HG03442 (cell line): Measurements from ENCODE around the gene SLC8A1.

Source experiments
- ATAC-seq: cut with Tn5 transposase; IDR thresholded peaks from one replicate; pipeline ENCODE4 v1.9.1; 2021; ENCODE audit warnings: mild to moderate bottlenecking, moderate library complexity; ENCODE audit not compliant: unreplicated experiment

The SLC8A1 gene

GRCh38 chr2:40166006-40166405, 285.9 kb downstream of the SLC8A1 start:
- no peak for ATAC-seq

DNA sequence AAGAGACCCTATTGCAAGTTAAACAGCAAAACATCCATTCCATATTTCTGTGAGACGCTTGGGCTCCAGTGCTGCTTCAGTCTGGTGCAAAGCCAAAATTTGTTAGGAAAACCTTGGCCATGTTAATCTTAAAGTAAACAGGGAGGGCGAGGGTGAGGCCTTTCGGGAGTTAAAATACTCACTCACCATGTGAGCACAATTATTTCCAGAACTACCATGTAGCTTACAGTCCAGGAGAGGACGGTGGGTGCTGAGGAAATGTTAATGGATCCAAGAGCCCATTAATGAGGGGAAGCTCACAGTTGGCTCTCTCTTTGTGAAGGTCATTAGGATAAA, 286.4 kb downstream of the SLC8A1 start:
- ATAC-seq = no peak

GRCh38 chr2:40164736-40165508, 287.0 kb downstream of the SLC8A1 start:
- no peak for ATAC-seq

DNA sequence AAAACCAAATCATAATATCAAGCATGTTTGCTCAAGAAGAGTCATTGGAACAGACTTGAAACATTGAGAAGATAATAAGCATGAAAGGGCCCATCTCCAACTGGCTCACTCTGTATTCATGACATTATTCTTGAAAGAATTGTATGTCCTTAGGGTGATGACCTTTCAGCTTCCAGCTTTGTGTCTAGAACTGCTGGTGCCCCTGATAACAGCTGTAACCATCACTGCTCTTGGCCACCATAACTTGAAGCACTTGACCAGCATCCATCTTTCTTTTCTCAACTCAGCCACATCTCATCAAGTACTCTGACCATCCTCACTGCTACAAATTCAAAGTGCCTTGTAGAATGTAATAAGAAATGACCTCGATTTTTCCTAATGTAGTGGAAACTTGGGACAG, 289.9 kb downstream of the SLC8A1 start:
- ATAC-seq = no peak

DNA sequence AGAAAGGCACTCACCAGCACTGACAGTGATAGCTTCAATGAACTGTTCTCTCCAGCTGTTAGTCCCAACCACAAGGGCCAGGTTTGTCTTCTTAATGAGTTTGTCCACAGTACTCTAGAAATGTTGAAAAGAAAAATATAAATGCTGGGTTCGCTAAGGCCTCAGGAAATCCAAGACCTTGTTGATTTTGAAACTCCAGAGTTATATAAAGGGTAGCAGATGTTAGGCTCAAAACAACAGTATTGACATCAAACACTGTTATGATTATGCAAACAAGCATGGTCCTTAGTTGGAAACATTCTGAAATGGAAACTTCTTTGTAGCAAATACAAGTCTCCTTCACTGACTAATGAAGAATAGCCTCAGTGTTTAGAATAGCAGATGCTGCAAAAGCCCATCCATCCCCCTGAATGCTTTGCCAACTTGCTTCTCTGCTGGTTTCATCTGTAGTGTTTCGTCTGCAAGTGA, 291.1 kb downstream of the SLC8A1 start:
- no peak for ATAC-seq

GRCh38 chr2:40159333-40159732, 292.6 kb downstream of the SLC8A1 start:
- ATAC-seq = no peak

GRCh38 chr2:40158781-40159180, 293.1 kb downstream of the SLC8A1 start:
- no peak for ATAC-seq

DNA sequence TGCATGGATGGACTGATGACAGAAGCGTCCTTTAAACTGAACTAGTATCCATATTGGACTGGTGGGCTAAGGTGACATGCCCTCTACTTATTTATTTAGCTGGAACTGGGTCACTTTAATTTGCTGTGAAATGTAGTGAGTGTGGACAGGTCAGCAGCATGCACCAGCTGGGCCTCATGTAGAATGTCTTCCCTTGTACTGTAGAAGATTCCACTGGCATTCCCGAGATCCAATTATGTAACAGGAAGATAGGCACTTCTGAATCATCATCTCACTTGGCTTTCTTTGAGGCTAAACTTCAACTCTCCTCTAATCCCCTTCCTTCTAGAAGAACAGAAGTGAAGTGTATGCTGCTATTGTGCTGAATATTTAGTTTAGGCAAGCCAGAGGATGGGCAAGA, 296.2 kb downstream of the SLC8A1 start:
- no peak for ATAC-seq

- ATAC-seq = no peak
These were observed 301.6 kb downstream of the SLC8A1 start for GRCh38 chr2:40150266-40150665.

DNA sequence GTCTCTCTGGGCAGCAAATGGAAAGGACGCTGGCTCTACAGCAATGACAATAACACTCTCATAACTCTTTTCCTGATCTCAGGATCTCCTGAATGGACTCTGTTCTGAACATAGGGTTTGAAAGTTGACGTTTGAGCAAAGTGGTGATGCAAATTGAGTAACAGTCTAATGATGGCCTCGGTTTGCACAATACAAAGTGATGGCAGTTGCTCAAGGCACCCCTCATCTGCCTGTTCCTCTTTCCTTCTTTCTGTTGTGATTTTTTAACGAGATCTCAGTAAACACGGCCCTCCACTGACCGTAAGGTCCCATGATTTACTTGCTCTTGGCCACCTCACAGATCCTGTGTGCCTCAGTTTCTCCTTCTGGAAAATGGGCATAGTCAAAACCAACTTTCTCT, 303.6 kb downstream of the SLC8A1 start:
- ATAC-seq = no peak

DNA sequence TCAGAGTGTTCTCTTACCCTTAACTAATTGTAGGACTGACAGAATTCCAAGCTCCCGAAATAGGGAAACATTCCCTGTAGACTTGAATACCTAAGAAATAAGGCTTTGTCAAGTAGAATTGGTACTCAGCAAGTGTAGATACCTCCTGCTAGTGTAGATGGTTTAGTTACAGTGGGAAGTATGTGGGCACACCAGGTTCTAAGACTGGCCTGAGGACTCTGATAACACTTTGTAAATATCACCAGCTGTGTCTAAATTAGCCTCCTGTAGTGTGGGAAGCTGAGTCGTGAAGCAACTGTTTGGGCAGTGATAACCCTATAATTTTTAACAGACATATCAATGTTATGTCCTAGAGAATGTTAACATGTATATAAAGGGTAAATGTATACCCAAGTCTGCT, 304.5 kb downstream of the SLC8A1 start:
- no peak for ATAC-seq

DNA sequence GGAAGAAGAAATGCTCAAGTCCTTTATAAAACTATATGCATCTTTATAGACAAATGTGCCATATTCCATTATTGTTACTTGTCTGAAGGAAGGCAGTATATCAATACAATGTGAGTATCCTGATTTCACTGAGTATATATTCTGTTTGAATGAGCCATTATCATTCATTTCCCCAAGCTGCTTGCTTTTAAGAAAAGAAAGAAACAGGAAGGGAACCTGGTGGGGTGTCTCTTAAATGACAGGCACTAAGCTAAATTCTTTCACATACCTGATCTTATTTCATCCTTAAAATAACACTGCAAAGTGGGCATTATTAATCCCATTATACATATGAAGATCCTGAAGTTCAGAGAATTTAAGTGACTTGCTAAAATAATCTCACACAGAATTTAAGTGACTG, 307.9 kb downstream of the SLC8A1 start:
- ATAC-seq = no peak

DNA sequence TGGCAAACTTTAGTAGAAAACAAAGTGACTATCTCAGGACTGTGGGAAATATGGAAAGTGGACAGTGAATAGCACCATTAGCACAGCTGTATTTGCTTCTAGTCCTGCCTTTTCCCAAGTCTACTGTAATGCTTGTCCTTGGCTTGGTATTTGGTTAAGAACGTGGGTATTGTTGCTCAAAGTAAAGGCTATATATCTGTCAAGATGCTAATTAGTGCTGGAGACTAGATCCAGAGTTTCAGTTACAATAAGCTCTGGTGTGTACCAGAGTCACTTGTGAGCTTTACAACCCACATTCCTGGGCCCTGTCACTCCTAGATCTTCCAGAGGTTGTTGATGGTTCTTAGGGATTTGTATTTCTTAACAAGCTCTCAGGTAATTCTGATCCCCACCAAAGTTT, 313.6 kb downstream of the SLC8A1 start:
- ATAC-seq = no peak

GRCh38 chr2:40131081-40131704, 320.7 kb downstream of the SLC8A1 start:
- no peak for ATAC-seq

DNA sequence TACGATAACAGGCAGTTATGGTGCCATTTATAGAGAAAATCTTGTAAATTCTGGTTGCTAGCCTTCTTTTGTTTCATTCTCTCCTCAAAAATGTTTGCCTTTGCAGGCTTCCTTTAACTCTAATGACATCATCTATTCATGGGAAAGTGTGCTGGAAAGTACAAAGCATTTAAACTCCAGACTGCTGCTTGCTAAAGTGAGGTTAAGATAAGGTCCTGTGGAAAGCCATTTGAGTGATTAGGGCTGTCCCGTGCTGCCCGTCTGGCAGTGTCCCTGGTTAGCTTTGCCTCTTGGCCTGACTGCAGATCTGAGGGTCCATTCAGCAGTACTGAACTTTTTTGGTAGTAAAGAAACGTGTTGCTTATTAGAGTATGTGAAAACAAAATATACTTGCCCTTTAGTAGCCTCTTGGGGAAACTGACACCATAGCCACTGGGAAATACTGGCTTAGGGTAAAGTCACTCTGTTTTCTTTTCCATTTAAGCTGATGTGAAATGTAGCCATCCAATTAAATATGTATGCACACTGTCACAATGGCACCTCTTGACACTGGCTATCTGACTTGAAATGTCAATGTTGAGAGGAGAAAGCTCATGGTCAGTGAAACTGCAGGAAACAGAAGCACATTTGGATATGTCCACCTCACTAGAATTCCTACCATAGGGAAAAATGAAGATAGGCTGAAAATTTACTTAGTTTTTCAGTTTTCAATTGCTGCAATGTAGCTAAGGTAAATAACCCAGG, 321.5 kb downstream of the SLC8A1 start:
- ATAC-seq = no peak

DNA sequence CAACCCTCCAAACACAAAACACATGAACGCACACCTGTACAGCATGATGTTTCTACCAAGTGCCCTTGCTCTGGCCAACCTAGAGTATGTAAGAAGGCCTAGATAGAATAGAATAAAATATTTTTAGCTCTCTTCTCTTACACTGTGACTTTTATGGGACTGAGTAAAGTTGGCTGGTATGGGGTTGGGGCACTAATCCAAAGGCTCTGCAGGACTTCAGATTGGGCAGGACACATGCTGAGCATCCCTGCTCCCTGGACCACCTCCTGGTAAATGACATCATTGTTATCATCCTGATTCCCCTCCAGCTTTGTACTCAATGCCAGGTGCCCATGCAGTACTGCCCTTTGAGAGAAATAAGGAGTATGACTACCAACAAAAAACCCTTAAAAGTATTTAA, 322.2 kb downstream of the SLC8A1 start:
- no peak for ATAC-seq

DNA sequence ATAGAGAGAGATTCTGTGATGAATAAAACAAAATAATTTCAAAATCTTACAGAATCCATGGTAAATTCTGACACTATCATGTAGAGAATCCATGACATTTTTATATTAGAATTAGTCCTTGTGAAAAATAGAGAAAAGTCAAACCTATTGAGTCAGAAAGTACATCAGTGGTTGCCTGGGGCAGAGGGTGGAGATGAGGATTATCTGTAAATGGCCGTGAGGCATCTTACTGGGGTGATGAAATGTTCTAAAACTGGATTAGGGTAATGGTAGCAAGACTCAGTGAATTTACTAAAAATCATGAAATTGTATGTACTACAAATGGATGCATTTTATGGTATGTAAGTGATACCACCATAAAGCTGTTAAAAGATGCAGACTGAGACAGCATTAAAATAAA, 323.1 kb downstream of the SLC8A1 start:
- no peak for ATAC-seq

DNA sequence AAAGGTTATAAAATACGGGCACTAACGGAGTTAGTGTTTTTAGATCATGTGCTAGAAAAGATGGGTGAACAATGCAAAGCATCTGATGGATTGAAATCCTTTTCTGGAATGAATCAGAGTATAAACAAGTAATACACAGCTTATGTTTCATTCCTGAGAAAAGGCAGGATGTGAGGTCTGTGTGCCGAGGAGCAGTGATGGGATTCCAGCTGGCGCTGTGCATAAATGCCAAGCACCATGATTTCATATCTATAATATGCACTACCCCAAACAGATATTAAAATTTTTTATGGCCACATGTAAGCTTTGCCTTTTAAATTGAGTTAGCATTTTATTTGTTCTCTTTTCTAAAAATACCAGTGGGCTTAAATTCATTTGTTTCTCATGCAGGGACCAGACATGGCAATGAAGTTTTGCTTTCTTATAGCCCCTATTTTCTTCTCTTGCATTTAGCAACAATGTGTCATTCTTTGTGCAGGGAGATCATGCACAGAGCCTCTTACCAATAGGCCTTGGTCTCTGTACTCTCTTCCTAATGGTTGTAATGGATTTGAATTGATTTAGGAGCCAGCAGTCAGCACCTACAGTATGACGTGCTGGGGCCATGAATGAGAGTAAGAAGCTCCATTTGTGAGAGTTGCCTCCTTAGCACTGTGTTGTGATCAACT, 323.9 kb downstream of the SLC8A1 start:
- no peak for ATAC-seq

- no peak for ATAC-seq
These were observed 324.7 kb downstream of the SLC8A1 start for GRCh38 chr2:40127146-40127545.

DNA sequence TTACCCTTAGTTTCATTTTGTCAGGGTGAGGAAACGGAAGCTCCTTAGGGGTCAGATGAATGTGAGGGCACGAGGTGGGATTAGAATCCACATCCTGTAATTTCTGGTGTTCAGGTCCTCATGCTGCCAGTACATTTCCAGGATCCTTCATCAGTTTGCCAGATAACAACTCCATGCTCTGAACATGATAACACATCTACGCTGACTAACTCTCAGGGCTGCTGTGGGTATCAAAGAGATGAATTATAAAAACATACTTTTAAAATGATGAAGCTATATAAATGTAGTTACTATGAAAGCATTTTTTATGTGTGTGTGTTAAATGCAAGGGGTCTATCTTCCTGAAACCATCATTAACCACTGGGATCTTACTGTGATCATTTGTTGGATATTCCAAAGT, 325.9 kb downstream of the SLC8A1 start:
- no peak for ATAC-seq

DNA sequence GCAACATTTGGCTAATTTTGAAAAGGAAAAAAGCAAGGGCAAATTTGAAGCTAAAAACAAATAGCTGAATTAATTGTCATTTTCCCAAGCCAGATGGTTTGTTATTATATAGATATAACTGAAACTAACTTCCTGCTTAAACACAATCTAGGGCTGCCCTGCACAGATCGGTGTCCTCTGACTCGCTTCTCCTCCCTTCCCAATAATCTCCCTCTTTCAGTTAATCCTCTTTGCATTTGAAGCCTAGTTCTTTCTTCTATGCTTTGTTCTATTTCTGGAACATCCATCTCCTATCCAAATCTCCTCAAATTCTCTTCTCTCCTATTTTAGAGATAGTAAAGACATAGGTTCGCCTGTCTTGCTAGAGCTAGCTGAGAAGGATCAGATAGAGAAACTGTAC, 328.1 kb downstream of the SLC8A1 start:
- no peak for ATAC-seq

DNA sequence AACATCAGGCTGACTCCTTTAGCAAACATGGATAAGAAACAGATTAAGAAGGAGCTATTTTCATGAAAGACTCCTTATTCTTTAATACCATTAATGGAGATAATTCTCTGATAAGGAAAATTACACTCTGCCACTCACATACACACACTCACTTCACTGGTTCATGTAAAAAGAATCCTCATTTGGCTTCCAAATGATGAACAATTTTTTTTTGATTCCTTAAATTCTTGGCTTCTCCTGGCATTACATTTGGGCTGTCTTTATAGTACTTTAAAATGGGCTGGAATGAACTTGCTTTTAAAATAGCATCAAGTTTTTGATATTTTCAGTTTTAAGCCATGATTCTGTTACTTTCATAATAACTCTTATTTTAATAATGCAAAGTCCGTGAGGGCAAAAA, 328.6 kb downstream of the SLC8A1 start:
- ATAC-seq = no peak
